NCI-H146 treated with DMSO at 0.1 percent for 48 hours (cell line): ENCODE measurements around the gene ADCY7.

Source experiments
- DNase-seq: peaks from one replicate; lab custom pipeline; 2025; ENCODE audit not compliant: unreplicated experiment; lab: John Stamatoyannopoulos, UW

ADCY7 gene

DNA sequence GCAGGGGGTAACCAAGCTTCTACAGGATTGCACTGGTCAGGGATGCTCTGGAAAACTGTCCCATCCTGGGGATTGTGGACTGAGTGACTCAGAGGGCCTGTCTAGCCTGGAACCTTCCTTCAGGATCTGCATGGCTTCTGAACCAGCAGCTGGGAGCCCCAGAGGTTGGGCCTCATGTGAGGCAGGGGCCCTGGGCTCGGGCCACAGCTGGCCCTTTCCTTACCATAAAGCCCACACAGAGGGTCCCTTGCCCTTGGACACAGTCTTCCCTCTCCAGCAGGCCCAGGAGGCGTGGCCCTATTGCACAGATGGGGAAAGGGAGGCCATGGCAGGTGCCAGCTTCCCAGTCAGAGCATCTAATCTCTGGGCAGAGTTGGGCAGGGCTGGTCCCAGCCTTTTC is 30.5 kb downstream of the ADCY7 start:
- DNase-seq, result no peak

DNA sequence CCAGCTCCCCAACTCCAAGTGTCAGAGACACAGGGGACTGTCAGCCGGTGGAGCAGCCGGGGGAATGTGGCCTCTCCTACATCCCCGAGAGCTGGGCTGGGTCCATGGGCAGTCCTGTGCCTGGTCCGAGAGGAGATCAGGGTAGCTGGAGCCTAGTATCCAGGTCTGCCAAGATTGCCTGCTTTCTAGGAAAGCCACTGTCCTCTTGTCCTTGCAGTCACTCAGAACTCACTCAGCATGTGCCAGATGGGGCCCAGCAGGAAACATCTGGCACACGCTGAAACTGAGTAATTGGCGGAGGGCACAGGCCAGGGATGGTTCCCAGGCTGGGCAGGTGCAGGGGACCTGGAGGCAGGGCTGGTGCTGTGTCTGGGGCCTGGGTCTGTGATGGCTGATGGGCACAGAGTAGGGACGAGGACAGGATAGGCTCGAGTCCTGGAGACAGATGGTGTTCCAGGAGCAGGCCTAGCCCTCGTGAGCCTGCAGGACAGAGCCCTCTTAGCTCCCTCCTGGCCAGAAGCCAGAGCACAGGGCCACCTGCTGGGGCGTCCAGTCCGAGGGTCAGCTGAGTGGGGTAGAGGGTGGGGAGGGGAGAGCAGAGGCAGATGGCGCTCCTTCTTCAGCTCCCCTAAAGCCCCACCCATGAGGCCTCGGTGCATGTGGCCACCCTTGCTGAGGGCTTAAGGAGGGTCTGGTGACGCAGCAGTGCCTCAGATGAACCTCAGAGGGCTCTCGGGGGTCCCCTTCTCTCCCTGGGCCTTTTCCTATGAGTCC is 31.1 kb downstream of the ADCY7 start:
- DNase-seq, result no peak

DNA sequence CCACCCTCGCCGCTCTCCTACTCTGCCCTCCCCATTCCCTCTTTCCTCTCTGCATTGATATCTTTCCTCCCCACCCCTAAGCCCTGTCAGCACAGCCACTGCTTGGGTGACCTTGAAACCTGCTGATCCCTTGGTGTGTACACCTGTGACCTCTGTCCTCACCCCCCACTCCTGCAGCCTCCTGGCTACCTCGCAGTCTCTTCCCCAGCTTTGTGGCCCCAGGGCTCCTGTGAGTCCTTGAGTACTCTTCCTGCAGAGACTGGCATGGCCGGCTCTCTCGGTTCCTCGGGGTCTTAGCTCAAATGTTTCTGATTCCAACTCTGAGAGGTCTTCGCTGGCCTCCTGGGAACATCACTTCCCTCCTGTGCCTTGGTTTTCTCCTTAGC is 31.7 kb downstream of the ADCY7 start:
- DNase-seq, result no peak

DNA sequence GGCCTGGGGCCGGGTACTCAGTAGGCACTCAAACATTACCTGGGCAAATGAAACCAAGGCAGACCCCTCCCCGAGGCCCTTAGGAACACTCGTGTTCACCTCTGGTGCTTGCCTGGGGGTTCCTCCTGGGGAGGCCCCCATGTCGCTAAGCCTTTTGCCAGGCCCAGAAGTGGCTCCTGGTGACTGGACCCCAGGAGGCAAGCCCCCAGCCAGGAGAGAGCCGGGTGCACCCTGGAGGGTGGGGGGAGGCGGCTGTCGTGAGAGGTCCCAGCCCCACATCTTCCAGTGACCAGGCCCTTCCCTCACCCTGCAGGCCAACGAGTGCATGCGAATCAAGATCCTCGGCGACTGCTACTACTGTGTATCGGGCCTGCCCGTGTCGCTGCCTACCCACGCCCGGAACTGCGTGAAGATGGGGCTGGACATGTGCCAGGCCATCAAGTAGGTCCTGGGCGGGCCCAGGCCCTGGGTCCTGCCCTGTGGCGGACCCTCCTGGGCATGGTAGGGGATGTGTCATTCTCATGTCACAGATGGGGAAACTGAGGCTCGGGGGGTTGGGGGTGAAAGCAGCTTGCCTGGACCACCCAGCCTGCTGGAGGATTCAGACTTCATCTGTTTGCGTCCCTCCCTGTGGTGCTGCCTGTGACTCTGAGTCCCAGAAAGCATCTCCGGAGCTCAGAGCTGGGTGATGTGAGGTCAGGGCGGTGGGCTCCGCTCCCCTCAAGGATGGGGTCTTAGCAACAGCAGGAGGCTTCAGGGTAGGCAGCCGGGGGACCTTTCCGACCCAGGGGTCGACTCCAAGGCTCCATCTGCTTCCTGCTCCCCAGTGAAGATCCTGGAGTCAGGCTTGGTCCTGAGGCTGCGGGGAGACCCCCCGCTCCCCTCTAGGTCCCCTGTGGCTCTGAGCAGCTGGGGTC is 32.5 kb downstream of the ADCY7 start:
- DNase-seq, result no peak

DNA sequence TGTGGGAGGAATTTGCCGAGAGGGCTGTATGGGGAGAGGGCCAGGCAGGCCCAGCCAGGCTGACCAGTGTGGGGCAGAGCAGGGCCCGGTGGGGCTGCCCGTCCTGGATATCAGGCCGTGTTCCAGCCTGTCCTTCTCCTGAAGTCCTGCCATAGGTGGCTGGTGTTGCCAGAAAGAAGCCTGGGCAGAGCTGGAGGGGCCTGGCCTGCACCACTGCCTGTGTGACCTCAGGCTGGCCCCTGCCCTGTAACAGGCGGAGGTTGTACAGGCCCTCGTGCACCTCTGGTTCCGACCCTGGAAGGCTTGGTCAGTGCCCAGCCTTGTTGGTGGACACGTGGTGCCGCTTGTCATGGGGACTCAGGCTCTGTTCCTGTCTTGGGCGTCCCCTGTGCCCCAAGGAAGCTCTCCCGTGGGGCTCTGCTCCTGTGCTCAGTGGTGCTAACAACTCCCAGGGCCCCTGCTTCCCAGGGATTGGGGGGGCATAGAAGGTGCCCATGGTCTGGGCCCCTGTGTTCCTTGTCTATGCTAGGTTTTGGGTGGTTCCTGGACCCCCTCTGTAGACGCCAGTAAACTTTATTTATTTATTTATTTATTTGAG is 33.3 kb downstream of the ADCY7 start:
- DNase-seq, result no peak

DNA sequence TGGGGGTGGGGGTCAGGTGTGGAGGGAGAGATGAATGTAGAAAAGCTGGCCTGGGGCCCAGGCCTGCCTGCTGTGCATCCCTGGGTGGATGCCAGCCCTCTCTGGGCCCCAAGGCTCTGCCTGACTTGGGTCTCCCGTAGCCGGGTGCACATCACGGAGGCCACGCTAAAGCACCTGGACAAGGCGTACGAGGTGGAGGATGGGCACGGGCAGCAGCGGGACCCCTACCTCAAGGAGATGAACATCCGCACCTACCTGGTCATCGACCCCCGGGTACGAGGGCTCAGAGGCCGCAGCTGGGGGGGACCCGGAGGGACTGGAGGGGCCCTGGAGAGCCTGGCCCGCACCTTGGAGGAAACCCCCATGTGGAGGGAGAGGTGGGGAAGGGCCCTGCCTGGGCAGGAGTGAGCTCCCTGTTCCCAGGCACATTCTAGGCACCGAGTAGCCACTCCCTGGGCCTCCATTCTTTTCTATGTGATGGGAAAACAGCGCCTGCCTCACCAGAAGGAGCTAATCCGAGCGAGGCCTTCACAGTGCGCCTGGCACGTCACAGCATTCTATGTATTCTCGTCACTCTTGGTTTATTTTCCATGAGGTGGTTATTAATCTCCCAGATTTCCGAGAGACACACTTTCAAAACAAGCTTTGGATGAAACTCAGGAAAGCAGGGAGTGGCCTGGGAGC is 34.7 kb downstream of the ADCY7 start:
- no peak for DNase-seq

DNA sequence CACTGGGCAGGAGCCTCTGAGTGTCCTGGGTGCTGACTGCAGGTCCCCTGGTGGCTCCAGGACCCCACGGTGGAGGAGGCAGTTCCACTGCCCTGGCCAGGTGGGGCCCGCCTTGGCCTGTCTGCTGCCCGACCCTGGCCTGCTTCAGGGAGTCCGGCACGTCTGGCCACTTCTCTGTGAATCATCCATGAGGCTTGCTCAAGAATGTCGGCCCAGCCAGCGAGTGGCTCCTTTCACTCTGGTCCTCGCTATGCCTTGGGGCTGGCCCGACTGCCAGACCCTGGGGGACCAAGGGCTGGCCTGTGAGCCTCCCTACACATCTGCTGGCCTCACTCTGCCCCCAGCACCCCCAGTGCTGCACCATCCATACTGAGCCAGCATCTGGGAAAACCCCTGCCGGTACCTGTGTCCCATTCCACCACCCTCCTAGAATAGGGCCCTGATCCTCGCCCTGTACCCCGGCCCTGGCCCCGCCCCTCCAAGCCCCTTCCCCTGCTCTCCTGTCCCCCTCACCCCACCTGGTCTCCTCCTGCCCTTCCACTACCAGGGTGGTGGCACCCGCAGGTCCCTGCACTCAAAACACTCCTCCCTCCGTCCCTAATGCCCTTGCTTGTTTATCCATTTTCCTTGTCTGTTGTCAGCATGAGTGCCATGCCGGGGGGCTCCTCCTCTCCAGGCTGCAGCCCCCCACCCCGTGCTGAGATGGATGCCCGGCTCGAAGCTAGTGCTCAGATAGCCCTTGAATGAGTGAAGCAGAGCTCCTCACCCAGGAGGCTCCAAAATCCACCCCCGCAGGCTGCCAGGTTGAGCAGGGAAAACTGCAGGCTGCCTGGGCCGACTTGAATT is 35.5 kb downstream of the ADCY7 start:
- no peak for DNase-seq

DNA sequence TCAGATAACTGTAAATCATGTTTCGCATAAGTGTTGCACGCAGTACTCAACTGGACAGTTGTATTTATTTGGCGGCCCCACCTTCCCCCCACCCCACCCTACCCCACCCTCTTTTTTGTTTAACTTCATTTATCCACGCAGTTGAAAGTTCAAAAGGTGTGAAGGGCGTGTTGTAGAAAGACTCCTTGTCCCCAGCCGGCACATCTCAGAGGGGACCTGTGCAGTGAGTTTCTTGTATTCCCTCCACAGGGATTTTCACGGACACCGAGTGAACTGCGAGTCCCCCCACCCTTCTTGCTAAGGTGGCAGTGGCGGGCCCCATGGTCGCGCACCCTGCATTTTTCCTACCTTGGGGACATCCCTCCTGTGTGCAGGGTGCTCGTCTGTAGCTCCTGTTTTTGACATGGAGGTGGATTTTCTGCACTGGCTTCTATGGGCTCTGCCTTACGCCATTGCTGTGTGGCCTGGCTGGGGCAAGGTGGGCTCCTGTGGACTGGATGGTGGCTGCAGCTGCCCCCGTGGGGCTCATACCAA is 36.2 kb downstream of the ADCY7 start:
- no peak for DNase-seq

DNA sequence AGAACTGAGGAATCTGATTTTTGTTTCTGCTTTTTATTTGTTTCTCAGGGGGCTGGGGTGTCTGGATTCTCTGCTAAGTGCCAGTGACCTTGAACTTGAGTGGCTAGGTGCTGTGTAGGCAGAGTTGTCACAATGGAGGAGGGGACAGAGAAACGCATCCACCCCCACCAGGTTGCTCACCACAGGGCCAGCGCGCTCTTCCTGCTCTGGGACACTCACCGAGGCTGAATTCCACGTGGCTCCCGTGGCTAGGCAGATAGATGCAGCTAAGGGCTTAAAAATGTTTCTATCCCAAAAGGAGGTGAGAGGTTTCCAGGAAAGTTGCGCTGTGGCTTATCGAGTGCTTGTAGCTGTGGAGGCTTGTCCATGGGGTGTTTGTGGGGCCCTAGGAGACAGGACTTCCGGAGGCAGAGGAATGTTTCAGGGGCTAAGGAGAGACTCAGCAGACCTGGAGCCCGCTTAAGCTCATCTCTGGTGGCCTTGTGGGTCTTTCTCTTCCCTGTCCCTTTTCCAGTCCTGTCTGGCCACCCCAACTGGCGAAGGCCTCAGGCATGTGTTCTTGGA is 36.8 kb downstream of the ADCY7 start:
- no peak for DNase-seq

DNA sequence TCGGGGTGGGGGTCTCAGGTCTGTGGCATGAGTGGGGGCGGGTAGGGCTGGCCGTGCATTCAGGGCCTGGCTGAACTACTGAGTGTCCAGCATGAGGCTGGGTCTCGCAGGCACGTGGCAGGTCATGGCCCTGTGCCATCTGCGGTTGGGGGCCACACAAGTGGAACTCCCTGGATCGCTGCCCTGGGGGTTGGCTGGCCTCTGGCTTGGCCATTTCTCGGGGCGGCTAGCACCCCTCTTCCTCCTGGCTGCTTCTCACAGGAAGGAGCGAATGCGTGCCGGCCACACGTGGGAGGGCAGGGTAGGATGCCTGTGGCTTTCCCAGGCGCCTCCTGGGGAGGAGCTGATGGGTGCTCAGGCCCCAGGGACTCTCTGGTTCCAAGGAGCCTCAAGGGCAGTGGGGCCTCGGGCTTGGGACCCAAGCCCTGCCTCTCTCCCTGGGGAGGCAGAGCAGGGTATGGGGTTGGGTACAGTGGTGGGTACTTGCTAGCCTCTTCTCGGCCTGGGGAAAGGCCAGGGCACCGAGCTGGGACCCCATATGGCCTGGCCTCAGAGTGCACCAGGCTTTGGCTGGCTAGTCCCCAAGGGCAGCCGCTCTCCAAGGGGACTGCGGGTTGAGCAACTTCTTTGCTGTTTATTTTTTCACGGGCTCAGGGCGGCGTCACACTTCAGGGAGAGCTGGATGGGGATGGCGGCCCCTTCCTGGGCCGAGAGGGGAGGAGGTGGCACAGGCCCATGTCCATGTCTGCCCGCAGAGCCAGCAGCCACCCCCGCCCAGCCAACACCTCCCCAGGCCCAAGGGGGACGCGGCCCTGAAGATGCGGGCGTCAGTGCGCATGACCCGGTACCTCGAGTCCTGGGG is 37.5 kb downstream of the ADCY7 start:
- no peak for DNase-seq

DNA sequence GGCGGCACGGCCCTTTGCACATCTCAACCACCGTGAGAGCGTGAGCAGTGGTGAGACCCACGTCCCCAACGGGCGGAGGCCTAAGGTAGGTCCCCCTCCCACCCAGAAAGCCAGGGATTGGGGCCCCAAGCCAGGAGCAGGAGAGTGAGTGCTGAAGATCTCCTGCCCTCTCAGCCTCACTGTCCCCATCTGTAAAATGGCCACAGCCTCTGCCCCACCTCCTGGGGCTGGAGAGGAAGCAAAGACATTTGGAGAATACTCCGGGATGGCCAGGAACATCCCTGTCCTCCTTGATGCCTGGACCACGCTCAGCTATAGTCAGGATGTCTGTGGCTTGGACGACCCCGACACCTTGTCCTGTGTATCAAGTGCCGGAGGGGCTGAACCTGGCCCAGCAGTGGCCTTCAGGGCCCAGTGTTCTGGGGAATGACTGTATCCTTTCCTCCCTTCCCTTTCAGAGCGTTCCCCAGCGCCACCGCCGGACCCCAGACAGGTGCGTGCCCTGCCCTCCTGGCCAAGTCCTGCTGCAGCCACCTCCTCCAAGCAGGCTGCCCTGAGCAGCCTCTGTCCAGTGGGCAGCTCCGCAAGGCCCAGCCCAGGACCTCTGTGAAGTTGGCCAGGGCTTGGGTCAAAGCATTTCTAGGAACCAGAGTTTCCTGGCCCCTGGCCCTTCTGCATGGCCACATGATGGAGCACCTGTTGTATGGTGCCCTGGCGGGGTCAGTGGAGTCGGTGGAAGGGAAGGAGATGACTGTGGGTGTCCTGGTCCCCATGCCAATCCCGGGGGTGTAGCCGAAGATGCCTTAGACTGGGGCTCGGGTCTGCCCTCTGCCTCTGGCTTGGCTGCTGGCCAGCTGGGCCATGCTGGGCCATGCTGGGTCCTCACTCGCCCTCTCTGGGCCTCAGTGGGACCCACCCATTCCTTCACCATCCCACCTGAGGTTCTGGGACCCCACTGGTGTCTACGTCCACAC is 38.4 kb downstream of the ADCY7 start:
- DNase-seq, result no peak

DNA sequence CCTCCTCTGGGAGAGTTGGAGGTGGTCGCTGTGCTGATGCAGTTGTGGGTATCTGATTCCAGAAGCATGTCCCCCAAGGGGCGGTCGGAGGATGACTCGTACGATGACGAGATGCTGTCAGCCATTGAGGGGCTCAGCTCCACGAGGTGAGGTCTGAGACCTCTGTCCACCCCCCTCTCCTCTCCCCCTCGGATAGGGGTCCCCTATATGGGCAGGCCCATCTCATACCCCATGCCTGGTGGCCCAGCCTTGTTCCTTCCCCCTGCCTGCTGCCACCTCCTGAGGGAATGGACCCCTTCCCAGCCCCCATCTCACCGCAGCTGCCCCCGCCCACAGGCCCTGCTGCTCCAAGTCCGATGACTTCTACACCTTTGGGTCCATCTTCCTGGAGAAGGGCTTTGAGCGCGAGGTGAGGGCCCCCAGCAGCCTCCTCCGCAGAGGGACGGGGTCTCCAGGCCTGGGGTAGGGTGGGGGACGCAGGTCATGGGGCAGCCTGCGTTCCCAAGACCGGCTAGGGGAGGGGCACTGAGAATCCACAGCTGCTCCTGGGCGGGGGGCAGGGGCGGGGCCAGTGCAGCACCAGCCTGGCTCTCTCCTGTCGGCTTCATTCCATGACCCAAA is 39.2 kb downstream of the ADCY7 start:
- DNase-seq, result no peak

DNA sequence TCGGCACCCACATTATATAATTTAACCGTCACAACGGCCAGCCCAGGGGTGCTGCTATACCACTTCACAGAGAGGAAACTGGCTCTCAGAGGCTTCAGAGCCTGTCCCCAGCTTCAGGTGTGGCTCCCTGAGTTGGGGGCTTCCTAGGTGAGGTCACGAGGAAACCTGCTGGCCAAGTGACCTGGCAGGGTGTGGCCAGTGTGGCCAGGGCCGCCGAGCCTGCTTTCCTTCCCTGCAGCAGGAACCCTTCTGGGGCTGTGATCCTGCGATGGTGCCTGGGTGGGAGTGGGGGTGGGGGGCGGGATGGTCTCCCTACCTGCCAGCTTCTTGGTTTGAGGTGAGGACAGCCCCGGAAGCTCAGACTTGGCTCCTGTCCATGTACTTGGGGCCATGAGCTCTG is 39.9 kb downstream of the ADCY7 start:
- DNase-seq, result no peak

DNA sequence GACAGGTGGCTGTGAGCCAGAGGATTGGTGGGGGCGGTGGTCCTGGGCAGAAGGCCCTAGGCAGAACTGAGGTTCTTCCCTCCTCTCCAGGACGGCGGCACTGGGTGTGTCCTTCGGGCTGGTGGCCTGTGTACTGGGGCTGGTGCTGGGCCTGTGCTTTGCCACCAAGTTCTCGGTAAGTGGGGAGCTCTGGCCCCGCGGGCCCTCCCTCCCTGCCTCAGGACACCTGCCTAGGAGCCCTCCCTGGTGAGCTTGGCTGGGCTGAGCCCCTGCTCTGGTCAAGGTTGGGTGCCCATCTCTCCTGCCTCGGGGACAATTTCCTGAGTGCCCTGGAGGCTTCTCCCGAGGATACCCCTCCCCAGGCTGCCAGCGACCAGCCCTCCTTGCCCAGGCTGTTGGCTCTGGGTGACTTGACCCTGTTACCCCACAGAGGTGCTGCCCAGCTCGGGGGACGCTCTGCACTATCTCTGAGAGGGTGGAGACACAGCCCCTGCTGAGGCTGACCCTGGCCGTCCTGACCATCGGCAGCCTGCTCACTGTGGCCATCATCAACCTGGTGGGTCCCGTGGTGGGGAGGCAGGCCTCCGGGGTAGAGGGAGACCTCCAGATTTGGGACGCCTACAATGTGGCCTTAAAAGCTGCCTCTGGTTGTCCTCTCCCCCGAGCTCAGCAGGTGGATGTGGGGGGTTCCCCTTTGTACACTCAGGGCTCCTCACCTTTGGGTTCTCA is 42.0 kb downstream of the ADCY7 start:
- no peak for DNase-seq

DNA sequence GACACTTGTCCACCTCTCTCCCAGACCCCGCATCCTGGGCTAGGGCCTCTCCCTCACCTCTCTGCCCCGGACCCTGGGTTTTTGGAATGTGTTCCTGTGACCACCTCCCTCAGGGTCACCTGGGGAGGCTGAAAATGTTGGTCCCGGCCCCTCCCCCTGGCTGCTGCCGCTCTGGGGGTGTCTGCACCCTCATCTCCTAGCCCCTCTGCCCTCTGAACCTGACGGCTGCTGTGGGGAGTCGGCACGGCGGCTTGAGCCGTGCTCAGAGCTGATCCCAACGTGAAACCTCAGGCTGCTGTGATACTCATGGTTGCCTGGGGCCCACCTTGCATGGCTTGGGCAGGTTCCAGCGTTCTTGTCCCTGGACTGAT is 42.8 kb downstream of the ADCY7 start:
- DNase-seq, result no peak

DNA sequence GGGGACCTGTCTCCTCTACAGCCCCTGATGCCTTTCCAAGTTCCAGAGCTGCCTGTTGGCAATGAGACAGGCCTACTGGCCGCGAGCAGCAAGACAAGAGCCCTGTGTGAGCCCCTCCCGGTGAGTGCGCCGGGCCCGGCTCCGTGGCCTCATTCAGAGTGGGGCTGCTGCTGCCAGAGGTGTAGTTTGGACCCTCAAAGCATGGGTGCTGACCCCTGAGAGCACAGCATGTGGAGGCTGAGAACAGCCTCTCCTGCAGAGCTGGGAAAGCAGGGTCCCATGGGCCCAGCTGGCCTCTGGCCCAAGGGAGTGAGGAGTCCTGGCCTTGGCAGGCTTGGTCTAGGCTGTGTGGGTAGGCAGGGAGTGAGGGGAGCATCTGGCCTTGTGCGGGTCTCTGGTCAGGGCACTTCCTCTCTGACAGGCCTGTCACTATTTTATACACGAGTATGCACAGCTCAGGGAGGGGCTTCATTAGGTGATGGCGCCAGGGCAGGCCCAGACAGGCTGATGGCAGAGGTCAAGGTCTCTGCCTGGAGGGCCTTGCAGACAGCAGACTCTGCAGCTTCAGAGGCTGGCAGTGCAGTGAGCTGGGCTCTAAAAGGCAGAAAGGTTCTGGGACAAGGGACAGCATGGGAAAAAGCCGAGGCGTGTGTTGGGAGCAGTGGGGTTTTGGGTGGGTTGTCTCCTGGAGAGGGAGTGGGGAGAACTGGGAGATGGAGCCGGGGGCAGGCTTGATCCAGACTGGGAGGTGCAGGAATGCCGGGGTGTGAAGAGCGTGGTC is 43.4 kb downstream of the ADCY7 start:
- no peak for DNase-seq
